ENCODE measurements around the gene SLC12A4. TPM values are rescaled to one million over a fixed set of nuclear protein-coding genes. Genes with fewer than 3 reads are reported as not detected.
A peak's percentile ranks its signal among the peaks of the same experiment; 100 is the strongest.

The SLC12A4 gene
- total RNA-seq, 4 donors from 2014 or later = 65.8 to 142 (median 81.3) TPM

DNA sequence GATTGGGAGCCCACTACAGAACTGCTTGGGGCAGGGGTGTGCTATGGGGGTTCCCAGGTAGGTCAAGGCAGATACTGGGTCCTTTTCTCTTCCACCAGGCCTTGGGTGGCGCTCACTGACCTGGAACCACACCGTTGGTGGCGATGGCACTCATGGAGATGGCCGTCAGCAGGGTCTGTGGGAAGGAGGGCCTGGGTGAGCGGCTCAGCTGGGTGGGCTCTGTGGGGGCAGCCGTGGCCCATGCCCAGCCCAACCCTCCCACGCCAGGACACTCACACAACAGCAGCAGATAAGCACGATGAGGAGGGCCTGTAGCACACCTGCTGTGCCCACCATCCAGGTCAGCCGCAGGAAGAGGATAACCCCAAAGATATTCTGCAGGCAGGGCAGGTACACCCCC is 10.8 kb downstream of the SLC12A4 start:
- H3K27ac ChIP-seq (replicated peaks in 1 of 4) = peak overlapping the region; percentile 28 to 100 (median 75)
- intact Hi-C loops (cut with DNase I) = no loop called here
- no peak for DNase-seq (ENCODE audit: extremely low spot score)

GRCh38 chr16:67954421-67955196 is 13.8 kb downstream of the SLC12A4 start:
- WGBS = 84% methylated on average over 3 of the region's 10 CpGs
- H3K27ac ChIP-seq (replicated peaks in 1 of 4) = peak overlapping the region in 2 of 4 donors; percentile 18 to 26

More for the DNA sequence above, 10.8 kb downstream of the SLC12A4 start:
- 80% methylated on average over 2 of the region's 9 CpGs for WGBS
- H3K36me3 ChIP-seq = peaks cover 52 to 100% (median 92%) of the 10 kb centered on the region in 4 donors
- no peaks in the 10 kb centered on the region for H3K27me3 ChIP-seq
- H3K4me3 ChIP-seq = no peak overlapping the region
- TF ChIP-seq EP300 (IDR thresholded peaks at IDR 0.05) = no peak
- TF ChIP-seq POLR2AphosphoS5 (IDR thresholded peaks at IDR 0.05) = no peak
- no peak for TF ChIP-seq POLR2A (IDR thresholded peaks at IDR 0.05; ENCODE audit: low read depth)
- TF ChIP-seq, protein P1, sequence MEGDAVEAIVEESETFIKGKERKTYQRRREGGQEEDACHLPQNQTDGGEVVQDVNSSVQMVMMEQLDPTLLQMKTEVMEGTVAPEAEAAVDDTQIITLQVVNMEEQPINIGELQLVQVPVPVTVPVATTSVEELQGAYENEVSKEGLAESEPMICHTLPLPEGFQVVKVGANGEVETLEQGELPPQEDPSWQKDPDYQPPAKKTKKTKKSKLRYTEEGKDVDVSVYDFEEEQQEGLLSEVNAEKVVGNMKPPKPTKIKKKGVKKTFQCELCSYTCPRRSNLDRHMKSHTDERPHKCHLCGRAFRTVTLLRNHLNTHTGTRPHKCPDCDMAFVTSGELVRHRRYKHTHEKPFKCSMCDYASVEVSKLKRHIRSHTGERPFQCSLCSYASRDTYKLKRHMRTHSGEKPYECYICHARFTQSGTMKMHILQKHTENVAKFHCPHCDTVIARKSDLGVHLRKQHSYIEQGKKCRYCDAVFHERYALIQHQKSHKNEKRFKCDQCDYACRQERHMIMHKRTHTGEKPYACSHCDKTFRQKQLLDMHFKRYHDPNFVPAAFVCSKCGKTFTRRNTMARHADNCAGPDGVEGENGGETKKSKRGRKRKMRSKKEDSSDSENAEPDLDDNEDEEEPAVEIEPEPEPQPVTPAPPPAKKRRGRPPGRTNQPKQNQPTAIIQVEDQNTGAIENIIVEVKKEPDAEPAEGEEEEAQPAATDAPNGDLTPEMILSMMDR (IDR thresholded peaks at IDR 0.05) = no peak
- H3K4me1 ChIP-seq = peaks cover 44 to 56% (median 55%) of the 10 kb centered on the region in 4 donors
- H3K9me3 ChIP-seq = no peaks in the 10 kb centered on the region

GRCh38 chr16:67953641-67954375 is 14.6 kb downstream of the SLC12A4 start:
- no peak for DNase-seq (ENCODE audit: extremely low spot score)
- H3K27ac ChIP-seq (replicated peaks in 1 of 4) = peak overlapping the region in 1 of 4 donors; percentile 26

More at GRCh38 chr16:67954421-67955196, 13.8 kb downstream of the SLC12A4 start:
- H3K27me3 ChIP-seq = no peaks in the 10 kb centered on the region
- H3K4me1 ChIP-seq = peaks cover 27 to 52% (median 48%) of the 10 kb centered on the region in 4 donors
- no peak for TF ChIP-seq POLR2A (IDR thresholded peaks at IDR 0.05; ENCODE audit: low read depth)
- no peak for TF ChIP-seq EP300 (IDR thresholded peaks at IDR 0.05)
- TF ChIP-seq, protein P1 (IDR thresholded peaks at IDR 0.05) = no peak
- no peak for TF ChIP-seq POLR2AphosphoS5 (IDR thresholded peaks at IDR 0.05)
- H3K4me3 ChIP-seq = no peak overlapping the region
- H3K36me3 ChIP-seq = peaks cover 55 to 100% (median 93%) of the 10 kb centered on the region in 4 donors
- no peak for DNase-seq (ENCODE audit: extremely low spot score)
- H3K9me3 ChIP-seq = no peaks in the 10 kb centered on the region
- intact Hi-C loops (cut with DNase I) = no loop called here

DNA sequence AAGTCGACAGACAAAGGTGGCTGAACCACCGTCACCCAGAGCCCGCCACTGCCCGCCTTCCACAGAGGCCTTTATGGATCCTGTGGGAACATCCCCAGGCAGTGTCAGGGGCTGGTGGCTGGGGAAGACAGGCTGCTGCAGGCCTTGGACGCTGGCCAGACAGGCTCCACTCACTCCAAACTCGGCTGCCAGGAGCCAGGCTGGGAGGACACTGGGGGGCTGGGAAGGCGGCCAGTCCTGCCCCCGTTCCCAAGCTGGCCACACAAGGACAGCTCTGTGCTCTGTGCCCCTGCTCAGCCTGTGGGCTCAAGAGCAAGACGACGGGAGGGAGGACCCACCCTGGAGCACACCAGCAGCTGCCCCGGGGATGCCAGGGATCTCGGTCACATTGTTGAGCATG is 17.0 kb downstream of the SLC12A4 start:
- TF ChIP-seq, protein P1 (IDR thresholded peaks at IDR 0.05) = no peak
- TF ChIP-seq EP300 (IDR thresholded peaks at IDR 0.05) = no peak
- peak; percentile 14 to 21 for TF ChIP-seq POLR2AphosphoS5 (IDR thresholded peaks at IDR 0.05)
- Histone ChIP-seq H3K4me1 (peaks cover 13 to 50% (median 40%) of the 10 kb centered on the region in 4 donors), H3K27me3 (no peaks in the 10 kb centered on the region), H3K36me3 (peaks cover 79 to 100% (median 99%) of the 10 kb centered on the region in 4 donors), H3K9me3 (no peaks in the 10 kb centered on the region), H3K27ac (replicated peaks in 1 of 4) (peak overlapping the region; percentile 44 to 64 (median 46)), H3K4me3 (no peak overlapping the region)
- intact Hi-C loops (cut with DNase I) = no loop called here
- no peak for DNase-seq (ENCODE audit: extremely low spot score)
- WGBS = 60% methylated on average over 2 of the region's 12 CpGs

More at GRCh38 chr16:67953641-67954375, 14.6 kb downstream of the SLC12A4 start:
- H3K4me1 ChIP-seq = peaks cover 20 to 44% (median 40%) of the 10 kb centered on the region in 4 donors
- H3K27me3 ChIP-seq = no peaks in the 10 kb centered on the region
- no peak overlapping the region for H3K4me3 ChIP-seq
- 89% methylated on average over 8 of the region's 8 CpGs for WGBS
- intact Hi-C loops (cut with DNase I) = no loop called here
- TF ChIP-seq POLR2A (IDR thresholded peaks at IDR 0.05; ENCODE audit: low read depth) = no peak
- TF ChIP-seq, protein P1 (IDR thresholded peaks at IDR 0.05) = no peak
- no peak for TF ChIP-seq EP300 (IDR thresholded peaks at IDR 0.05)
- TF ChIP-seq POLR2AphosphoS5 (IDR thresholded peaks at IDR 0.05) = no peak
- no peaks in the 10 kb centered on the region for H3K9me3 ChIP-seq
- H3K36me3 ChIP-seq = peaks cover 63 to 100% (median 96%) of the 10 kb centered on the region in 4 donors
